Panc1 (cell line): ENCODE results near the gene CMTM6. TPM values are rescaled to one million over a fixed set of nuclear protein-coding genes. Genes with fewer than 3 reads are reported as not detected.

Experiments used
- ATAC-seq: fragments of 200-7000 bp; cut with Tn5 transposase; 2 replicates; pipeline ENCODE4 v1.9.1; 2020; ENCODE audit warnings: mild to moderate bottlenecking, moderate library complexity
- BruUV-seq: library from RNA; stranded (reverse); fragments of 400-500 nt; replicated peaks from 2 replicates; lab custom pipeline; 2021; lab: Mats Ljungman, UMichigan
- CTCF ChIA-PET: fragments of 300-600 bp; sonication (Branson Sonifier 250); formaldehyde crosslinking; loops from one replicate; lab custom pipeline; 2022; ENCODE audit warnings: antibody characterized with exemption; lab: Charles Lee
- POLR2A ChIA-PET: fragments of 300-600 bp; sonication (Branson Sonifier 250); formaldehyde crosslinking; loops from one replicate; lab custom pipeline; 2022; ENCODE audit warnings: antibody characterized with exemption; lab: Charles Lee
- DNase-seq: peaks from one replicate; pipeline ENCODE4 v3.0.0-alpha.2; 2010; ENCODE audit warnings: low read depth, low spot score
- H3K27ac ChIP-seq: 2 replicates; pipeline ENCODE4 v1.5.1; 2011; ENCODE audit warnings: mild to moderate bottlenecking, low read length, inconsistent platforms
- H3K27me3 ChIP-seq: fragments of 200-500 bp; sonication (Bioruptor generic); 2 replicates; pipeline ENCODE4 v1.6.0; 2014; ENCODE audit warnings: low read length, inconsistent platforms; ENCODE audit not compliant: control insufficient read depth, insufficient read depth
- H3K36me3 ChIP-seq: fragments of 200-500 bp; sonication (Bioruptor generic); 2 replicates; pipeline ENCODE4 v1.5.1; 2014; ENCODE audit warnings: inconsistent platforms, mild to moderate bottlenecking, low read length, moderate library complexity; ENCODE audit not compliant: control insufficient read depth, insufficient read depth
- H3K4me1 ChIP-seq: 2 replicates; pipeline ENCODE4 v1.5.1; 2011; ENCODE audit warnings: inconsistent platforms, mild to moderate bottlenecking, low read length, moderate library complexity; ENCODE audit not compliant: control insufficient read depth, insufficient read depth
- H3K4me3 ChIP-seq, 2 experiments: 2 replicates each; pipeline ENCODE4 v1.5.1; 2011 to 2012; ENCODE audit warnings: low read depth in 2 of 2, low read length in 2 of 2, mild to moderate bottlenecking in 2 of 2, inconsistent platforms in 1 of 2, moderate library complexity in 1 of 2
- H3K9me3 ChIP-seq: fragments of 200-500 bp; sonication (Bioruptor generic); 2 replicates; pipeline ENCODE4 v1.5.1; 2014; ENCODE audit warnings: low read depth, mild to moderate bottlenecking, inconsistent platforms, low read length, moderate library complexity; ENCODE audit not compliant: control insufficient read depth, insufficient read depth
- POLR2AphosphoS5 ChIP-seq: IDR thresholded peaks from 2 replicates; pipeline ENCODE4 v1.6.1; 2012; ENCODE audit warnings: mild to moderate bottlenecking, low read depth, low read length, moderate library complexity
- SIN3A ChIP-seq: IDR thresholded peaks from 2 replicates; pipeline ENCODE4 v1.6.1; 2012; ENCODE audit warnings: low read depth, mild to moderate bottlenecking, low read length, moderate library complexity, borderline replicate concordance; ENCODE audit not compliant: insufficient read depth
- TCF7L2 ChIP-seq: IDR thresholded peaks from 2 replicates; pipeline ENCODE4 v1.6.1; 2011; ENCODE audit warnings: mild to moderate bottlenecking, low read depth, low read length, inconsistent platforms
- in situ Hi-C: cut with HindIII; loops from 2 replicates; pipeline ENCODE4 v1.10.0; 2016; ENCODE audit warnings: low sequenced_read_pairs, low pct_unique_long_range_greater_than_20kb
- intact Hi-C: fragments of 100-400 bp; cut with micrococcal nuclease; formaldehyde crosslinking; loops from one replicate; pipeline ENCODE4 v1.10.0; 2022; ENCODE audit not compliant: unreplicated experiment
- total RNA-seq: library from RNA; stranded (reverse); gene quantifications from one replicate; pipeline ENCODE4 v1.2.1, GENCODE V29; 2021; ENCODE audit not compliant: unreplicated experiment
- TF ChIP-seq, protein P1 (sequence below), 2 experiments: IDR thresholded peaks; 2 replicates each; pipeline ENCODE4 v1.6.1; 2011 to 2012; ENCODE audit warnings: low read depth in 2 of 2, control low read depth in 1 of 2, low read length in 1 of 2, mild to moderate bottlenecking in 1 of 2, moderate library complexity in 1 of 2; ENCODE audit not compliant: insufficient read depth in 1 of 2
- TF ChIP-seq, protein P2 (sequence below): fragments of 450-650 bp; IDR thresholded peaks from 2 replicates; pipeline ENCODE4 v1.5.1; 2017; ENCODE audit warnings: mild to moderate bottlenecking

The CMTM6 gene
- total RNA-seq, 1 experiment from 2014 or later = 56.4 TPM

DNA sequence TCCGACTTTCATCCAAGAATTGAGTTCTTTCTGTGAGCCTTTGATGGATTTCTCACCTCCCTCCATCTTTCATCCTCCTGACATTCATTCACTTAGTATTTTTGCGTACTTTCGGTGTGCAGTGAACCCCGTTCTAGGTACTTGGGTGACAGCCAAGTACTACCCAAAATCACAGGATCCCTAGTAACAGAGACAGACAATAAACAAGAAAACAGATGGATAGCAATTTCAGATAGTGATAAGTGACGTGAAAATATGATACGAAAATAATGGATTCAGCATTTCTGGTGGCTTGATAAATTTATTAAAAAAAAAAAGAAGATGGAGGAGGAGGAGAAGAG lies 264 bp upstream of the CMTM6 start:
- H3K9me3 ChIP-seq = no peaks in the 10 kb centered on the region
- no peaks in the 10 kb centered on the region for H3K27me3 ChIP-seq
- peak overlapping the region; percentile 87 for H3K27ac ChIP-seq
- intact Hi-C loops = no loop called here
- peaks cover 14% of the 10 kb centered on the region; the same call in 1 of the 2 replicates for H3K4me1 ChIP-seq
- H3K36me3 ChIP-seq = no peaks in the 10 kb centered on the region
- H3K4me3 ChIP-seq = peak overlapping the region; percentile 71 to 84
- in situ Hi-C loops = no loop called here
- ChIA-PET POLR2A (no interaction called here), CTCF (no interaction called here)
- ATAC-seq (no peak), DNase-seq (no peak)
- BruUV-seq = no TSS peak
- TF ChIP-seq, protein P1, sequence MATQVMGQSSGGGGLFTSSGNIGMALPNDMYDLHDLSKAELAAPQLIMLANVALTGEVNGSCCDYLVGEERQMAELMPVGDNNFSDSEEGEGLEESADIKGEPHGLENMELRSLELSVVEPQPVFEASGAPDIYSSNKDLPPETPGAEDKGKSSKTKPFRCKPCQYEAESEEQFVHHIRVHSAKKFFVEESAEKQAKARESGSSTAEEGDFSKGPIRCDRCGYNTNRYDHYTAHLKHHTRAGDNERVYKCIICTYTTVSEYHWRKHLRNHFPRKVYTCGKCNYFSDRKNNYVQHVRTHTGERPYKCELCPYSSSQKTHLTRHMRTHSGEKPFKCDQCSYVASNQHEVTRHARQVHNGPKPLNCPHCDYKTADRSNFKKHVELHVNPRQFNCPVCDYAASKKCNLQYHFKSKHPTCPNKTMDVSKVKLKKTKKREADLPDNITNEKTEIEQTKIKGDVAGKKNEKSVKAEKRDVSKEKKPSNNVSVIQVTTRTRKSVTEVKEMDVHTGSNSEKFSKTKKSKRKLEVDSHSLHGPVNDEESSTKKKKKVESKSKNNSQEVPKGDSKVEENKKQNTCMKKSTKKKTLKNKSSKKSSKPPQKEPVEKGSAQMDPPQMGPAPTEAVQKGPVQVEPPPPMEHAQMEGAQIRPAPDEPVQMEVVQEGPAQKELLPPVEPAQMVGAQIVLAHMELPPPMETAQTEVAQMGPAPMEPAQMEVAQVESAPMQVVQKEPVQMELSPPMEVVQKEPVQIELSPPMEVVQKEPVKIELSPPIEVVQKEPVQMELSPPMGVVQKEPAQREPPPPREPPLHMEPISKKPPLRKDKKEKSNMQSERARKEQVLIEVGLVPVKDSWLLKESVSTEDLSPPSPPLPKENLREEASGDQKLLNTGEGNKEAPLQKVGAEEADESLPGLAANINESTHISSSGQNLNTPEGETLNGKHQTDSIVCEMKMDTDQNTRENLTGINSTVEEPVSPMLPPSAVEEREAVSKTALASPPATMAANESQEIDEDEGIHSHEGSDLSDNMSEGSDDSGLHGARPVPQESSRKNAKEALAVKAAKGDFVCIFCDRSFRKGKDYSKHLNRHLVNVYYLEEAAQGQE (IDR thresholded peaks at IDR 0.05; ENCODE audit: insufficient read depth in 1 of 2, low read depth in 2 of 2, low read length in 1 of 2) = no peak
- TF ChIP-seq POLR2AphosphoS5 (no peak), SIN3A (no peak), TCF7L2 (no peak)
- TF ChIP-seq, protein P2, sequence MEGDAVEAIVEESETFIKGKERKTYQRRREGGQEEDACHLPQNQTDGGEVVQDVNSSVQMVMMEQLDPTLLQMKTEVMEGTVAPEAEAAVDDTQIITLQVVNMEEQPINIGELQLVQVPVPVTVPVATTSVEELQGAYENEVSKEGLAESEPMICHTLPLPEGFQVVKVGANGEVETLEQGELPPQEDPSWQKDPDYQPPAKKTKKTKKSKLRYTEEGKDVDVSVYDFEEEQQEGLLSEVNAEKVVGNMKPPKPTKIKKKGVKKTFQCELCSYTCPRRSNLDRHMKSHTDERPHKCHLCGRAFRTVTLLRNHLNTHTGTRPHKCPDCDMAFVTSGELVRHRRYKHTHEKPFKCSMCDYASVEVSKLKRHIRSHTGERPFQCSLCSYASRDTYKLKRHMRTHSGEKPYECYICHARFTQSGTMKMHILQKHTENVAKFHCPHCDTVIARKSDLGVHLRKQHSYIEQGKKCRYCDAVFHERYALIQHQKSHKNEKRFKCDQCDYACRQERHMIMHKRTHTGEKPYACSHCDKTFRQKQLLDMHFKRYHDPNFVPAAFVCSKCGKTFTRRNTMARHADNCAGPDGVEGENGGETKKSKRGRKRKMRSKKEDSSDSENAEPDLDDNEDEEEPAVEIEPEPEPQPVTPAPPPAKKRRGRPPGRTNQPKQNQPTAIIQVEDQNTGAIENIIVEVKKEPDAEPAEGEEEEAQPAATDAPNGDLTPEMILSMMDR = no peak

DNA sequence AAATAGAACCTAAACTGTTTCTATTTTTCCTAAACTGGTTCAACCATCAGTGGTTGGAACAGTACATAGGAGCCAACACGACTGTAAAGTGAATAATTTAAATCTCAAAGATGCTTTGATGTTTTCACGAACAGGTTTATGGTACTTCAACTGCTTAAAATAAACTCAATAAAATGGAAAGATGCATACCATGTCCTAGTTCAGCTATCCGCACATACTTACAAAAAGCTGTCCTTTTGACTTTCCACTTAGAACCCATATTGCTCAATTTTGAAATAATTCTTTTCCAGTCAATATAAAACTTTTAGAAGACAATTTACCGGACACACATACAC lies 902 bp downstream of the CMTM6 start:
- POLR2A ChIA-PET = no interaction called here
- intact Hi-C loops (no loop called here), in situ Hi-C loops (no loop called here)
- CTCF ChIA-PET = interaction anchor here (0.5 kb wide), 1 partner anchor 30 kb away, joined by 3 read pairs; no protein-coding TSS in a partner anchor
- Histone ChIP-seq H3K27me3 (no peaks in the 10 kb centered on the region), H3K9me3 (no peaks in the 10 kb centered on the region), H3K4me1 (peaks cover 14% of the 10 kb centered on the region; the same call in 1 of the 2 replicates), H3K36me3 (no peaks in the 10 kb centered on the region), H3K4me3 (peak overlapping the region; percentile 71 to 84), H3K27ac (peak overlapping the region; percentile 78)
- no peak for DNase-seq
- TF ChIP-seq, protein P2 = no peak
- TF ChIP-seq TCF7L2 (no peak), SIN3A (no peak), POLR2AphosphoS5 (no peak)
- TF ChIP-seq, protein P1 (IDR thresholded peaks at IDR 0.05; ENCODE audit: insufficient read depth in 1 of 2, low read depth in 2 of 2, low read length in 1 of 2) = no peak
- no peak; the same call in 1 of the 2 replicates for ATAC-seq
- no TSS peak for BruUV-seq
